Neural cell (in vitro differentiated cells): ENCODE results near the gene NDFIP1. TPM values are rescaled to one million over a fixed set of nuclear protein-coding genes. Genes with fewer than 3 reads are reported as not detected.

Experiments
- H2AFZ ChIP-seq: fragments of 200-600, 300-800 bp; sonication (generic), shearing (Covaris generic); 2 replicates; pipeline ENCODE4 v1.6.0; 2014; ENCODE audit warnings: low read depth, mild to moderate bottlenecking, antibody characterized with exemption, low read length, moderate library complexity
- H3F3A ChIP-seq: fragments of 200-600 bp; shearing (Covaris generic); 2 replicates; pipeline ENCODE4 v1.6.1; 2016; ENCODE audit warnings: mild to moderate bottlenecking, moderate library complexity, mixed read lengths, antibody characterized with exemption, low read length; ENCODE audit not compliant: insufficient read depth, poor library complexity, severe bottlenecking
- H3K27ac ChIP-seq: fragments of 200-600, 300-800 bp; sonication (generic), shearing (Covaris generic); 2 replicates; pipeline ENCODE4 v1.5.1; 2014; ENCODE audit warnings: mild to moderate bottlenecking, low read length, moderate library complexity
- H3K27me3 ChIP-seq: fragments of 300-800, 200-600 bp; sonication (generic), shearing (Covaris generic); 2 replicates; pipeline ENCODE4 v1.6.0; 2014; ENCODE audit warnings: mild to moderate bottlenecking, low read depth, low read length, moderate library complexity; ENCODE audit not compliant: insufficient read depth
- H3K36me3 ChIP-seq: fragments of 300-800, 200-600 bp; sonication (generic), shearing (Covaris generic); 2 replicates; pipeline ENCODE4 v1.5.1; 2014; ENCODE audit warnings: mild to moderate bottlenecking, antibody characterized with exemption, low read length, moderate library complexity; ENCODE audit not compliant: insufficient read depth
- H3K4me2 ChIP-seq: fragments of 300-800, 200-600 bp; sonication (generic), shearing (Covaris generic); 2 replicates; pipeline ENCODE4 v1.6.0; 2014; ENCODE audit warnings: mild to moderate bottlenecking, low read length
- H3K4me3 ChIP-seq: fragments of 300-800, 200-600 bp; sonication (generic), shearing (Covaris generic); 2 replicates; pipeline ENCODE4 v1.5.1; 2014; ENCODE audit warnings: mild to moderate bottlenecking, low read length, moderate library complexity
- H3K79me2 ChIP-seq: fragments of 200-600 bp; shearing (Covaris generic); replicated peaks from 2 replicates; pipeline ENCODE4 v1.6.0; 2014; ENCODE audit warnings: mild to moderate bottlenecking, low read length, moderate library complexity; ENCODE audit not compliant: insufficient read depth
- H3K9ac ChIP-seq: fragments of 300-800, 200-600 bp; sonication (generic), shearing (Covaris generic); 2 replicates; pipeline ENCODE4 v1.6.1; 2016; ENCODE audit warnings: mild to moderate bottlenecking, low read length, mixed read lengths
- H3K9me2 ChIP-seq: fragments of 200-600 bp; shearing (Covaris generic); 2 replicates; pipeline ENCODE4 v1.6.1; 2016; ENCODE audit warnings: mild to moderate bottlenecking, low read length, mixed read lengths; ENCODE audit not compliant: insufficient read depth
- H3K9me3 ChIP-seq: fragments of 200-600, 300-800 bp; sonication (generic), shearing (Covaris generic); 2 replicates; pipeline ENCODE4 v1.6.1; 2016; ENCODE audit warnings: mild to moderate bottlenecking, mixed run types, low read length, moderate library complexity, mixed read lengths
- H4K20me1 ChIP-seq: fragments of 200-600 bp; shearing (Covaris generic); 2 replicates; pipeline ENCODE4 v1.6.1; 2016; ENCODE audit warnings: mild to moderate bottlenecking, mixed run types; ENCODE audit not compliant: insufficient read depth
- CTCF ChIP-seq: fragments of 450-650 bp; IDR thresholded peaks from 2 replicates; pipeline ENCODE4 v1.5.1; 2014; ENCODE audit warnings: antibody characterized with exemption, mild to moderate bottlenecking, moderate library complexity; ENCODE audit not compliant: poor library complexity, severe bottlenecking
- EP300 ChIP-seq: fragments of 450-650 bp; conservative IDR thresholded peaks from 2 replicates; pipeline ENCODE4 v1.6.1; 2014; ENCODE audit warnings: antibody characterized with exemption, mild to moderate bottlenecking, moderate library complexity; ENCODE audit not compliant: poor library complexity, severe bottlenecking
- EZH2 ChIP-seq: fragments of 200-600, 300-800 bp; shearing (Covaris generic), sonication (generic); IDR thresholded peaks from 2 replicates; pipeline ENCODE4 v1.6.1; 2014; ENCODE audit warnings: antibody characterized with exemption, low read length, borderline replicate concordance, mild to moderate bottlenecking; ENCODE audit not compliant: insufficient read depth, poor library complexity, severe bottlenecking
- MXI1 ChIP-seq: fragments of 450-650 bp; conservative IDR thresholded peaks from 2 replicates; pipeline ENCODE4 v1.6.1; 2014; ENCODE audit warnings: antibody characterized with exemption, mild to moderate bottlenecking; ENCODE audit not compliant: poor library complexity, severe bottlenecking
- POLR2AphosphoS5 ChIP-seq: IDR thresholded peaks from 2 replicates; pipeline ENCODE4 v1.6.1; 2012
- RAD21 ChIP-seq: fragments of 450-650 bp; conservative IDR thresholded peaks from 2 replicates; pipeline ENCODE4 v1.6.1; 2014; ENCODE audit warnings: antibody characterized with exemption, mild to moderate bottlenecking, moderate library complexity
- REST ChIP-seq: IDR thresholded peaks from 2 replicates; pipeline ENCODE4 v1.6.1; 2012; ENCODE audit warnings: borderline replicate concordance
- SMC3 ChIP-seq: fragments of 450-650 bp; conservative IDR thresholded peaks from 2 replicates; pipeline ENCODE4 v1.6.1; 2014; ENCODE audit warnings: antibody characterized with exemption, mild to moderate bottlenecking, moderate library complexity; ENCODE audit not compliant: poor library complexity
- TAF1 ChIP-seq: IDR thresholded peaks from 2 replicates; pipeline ENCODE4 v1.6.1; 2012; ENCODE audit warnings: low read depth
- polyA plus RNA-seq: library from polyadenylated mRNA; depleted of rRNA; stranded (reverse); fragments of >200 nt; gene quantifications from 2 replicates; pipeline ENCODE4 v1.2.3, GENCODE V29; 2014

The NDFIP1 gene
- polyA plus RNA-seq, 1 donor from 2014 or later = 99.7 TPM

- Histone ChIP-seq H3K4me3 (peak overlapping the region; percentile 77), H4K20me1 (no peaks in the 10 kb centered on the region), H3K9ac (peak overlapping the region; percentile 89), H3K4me2 (peak overlapping the region; percentile 99), H3K9me2 (no peaks in the 10 kb centered on the region), H3K79me2 (peaks cover 51% of the 10 kb centered on the region), H3K27ac (peak overlapping the region; percentile 92), H3K9me3 (peaks cover 4% of the 10 kb centered on the region), H3K27me3 (no peaks in the 10 kb centered on the region), H2AFZ (peak overlapping the region; percentile 61), H3K36me3 (no peaks in the 10 kb centered on the region), H3F3A (peaks cover 5% of the 10 kb centered on the region)
- no peak for TF ChIP-seq SMC3
- no peak for TF ChIP-seq MXI1
- TF ChIP-seq CTCF = no peak
- peak; percentile 50 for TF ChIP-seq TAF1
- TF ChIP-seq EZH2 = no peak
- no peak for TF ChIP-seq EP300
- TF ChIP-seq REST = peak; percentile 52
- no peak for TF ChIP-seq RAD21
- peak; percentile 69 for TF ChIP-seq POLR2AphosphoS5
Measured at GRCh38 chr5:142109331-142110045, 909 bp downstream of the NDFIP1 start.

- H3K27ac ChIP-seq = peak overlapping the region; percentile 92
- peaks cover 57% of the 10 kb centered on the region for H3K79me2 ChIP-seq
- H3K4me2 ChIP-seq = peak overlapping the region; percentile 99
- H3K4me3 ChIP-seq = peak overlapping the region; percentile 77
- H3F3A ChIP-seq = peaks cover 5% of the 10 kb centered on the region
- no peaks in the 10 kb centered on the region for H4K20me1 ChIP-seq
- no peaks in the 10 kb centered on the region for H3K27me3 ChIP-seq
- H3K9me2 ChIP-seq = no peaks in the 10 kb centered on the region
- H3K36me3 ChIP-seq = no peaks in the 10 kb centered on the region
- TF ChIP-seq CTCF (peak; percentile 67), REST (no peak), RAD21 (peak; percentile 60), SMC3 (peak; percentile 74), MXI1 (peak; percentile 94)
- H3K9me3 ChIP-seq = peaks cover 4% of the 10 kb centered on the region
- peak overlapping the region; percentile 61 for H2AFZ ChIP-seq
- peak overlapping the region; percentile 89 for H3K9ac ChIP-seq
Measured at GRCh38 chr5:142110046-142110531, 1.5 kb downstream of the NDFIP1 start.
